ENCODE results near the gene OGFR. TPM values are rescaled to one million over a fixed set of nuclear protein-coding genes. Genes with fewer than 3 reads are reported as not detected.
A peak's percentile ranks its signal among the peaks of the same experiment; 100 is the strongest.
"Not testable (repeated sequence)": the region's sequence is repeated elsewhere in the genome, so short reads cannot be mapped to it uniquely, and the experiment has no call there.

Gene OGFR
- total RNA-seq, 2 experiments from 2014 or later = 43.8 to 44.7 TPM

- CTCF ChIA-PET = no interaction called here
- Mint-ChIP-seq H3K27ac (no peak overlapping the region), H3K27me3 (no peaks in the 10 kb centered on the region), H3K9me3 (ENCODE audit: low read depth) (no peaks in the 10 kb centered on the region), H3K4me3 (no peak overlapping the region), H3K4me1 (peaks cover 8% of the 10 kb centered on the region), H3K36me3 (ENCODE audit: low read depth) (peaks cover 26% of the 10 kb centered on the region)
- DNase-seq (no peak), ATAC-seq (no peak)
- intact Hi-C loops (cut with DNase I, micrococcal nuclease) = no loop called here
- POLR2A ChIA-PET = no interaction called here
Measured at GRCh38 chr20:62852841-62853240, 48.2 kb downstream of the OGFR start.

- POLR2A ChIA-PET; H3K9me3 Mint-ChIP-seq (ENCODE audit: low read depth); H3K27me3 Mint-ChIP-seq; intact Hi-C loops (cut with DNase I, micrococcal nuclease); H3K4me3 Mint-ChIP-seq; H3K27ac Mint-ChIP-seq; DNase-seq; ATAC-seq: not testable (repeated sequence)
- peaks cover 12% of the 10 kb centered on the region for H3K4me1 Mint-ChIP-seq
- H3K36me3 Mint-ChIP-seq (ENCODE audit: low read depth) = peaks cover 28% of the 10 kb centered on the region
- CTCF ChIA-PET = interaction anchor here (0.6 to 0.9 kb wide), 2 partner anchors 31 to 34 kb away, joined by 3 read pairs; no protein-coding TSS in a partner anchor
Measured at GRCh38 chr20:62853304-62853703, 48.7 kb downstream of the OGFR start.

GRCh38 chr20:62854121-62854520 lies 49.5 kb downstream of the OGFR start:
- POLR2A ChIA-PET = no interaction called here
- Mint-ChIP-seq H3K9me3 (ENCODE audit: low read depth) (no peaks in the 10 kb centered on the region), H3K4me3 (no peak overlapping the region), H3K27me3 (no peaks in the 10 kb centered on the region), H3K4me1 (peaks cover 13% of the 10 kb centered on the region), H3K36me3 (ENCODE audit: low read depth) (peaks cover 31% of the 10 kb centered on the region), H3K27ac (no peak overlapping the region)
- CTCF ChIA-PET = interaction anchor here (0.9 kb wide), 2 partner anchors 31 to 46 kb away, joined by 3 read pairs; no protein-coding TSS in a partner anchor
- intact Hi-C loops (cut with DNase I, micrococcal nuclease) = no loop called here
- ATAC-seq (no peak), DNase-seq (no peak)

- CTCF ChIA-PET = interaction anchor here (0.6 to 0.9 kb wide), 2 partner anchors 47 to 216 kb away, joined by 3 read pairs; no protein-coding TSS in a partner anchor
Measured at GRCh38 chr20:62855120-62855519, 50.5 kb downstream of the OGFR start.

GRCh38 chr20:62856931-62857619 lies 52.4 kb downstream of the OGFR start:
- CTCF ChIA-PET = no interaction called here

More at GRCh38 chr20:62855120-62855519, 50.5 kb downstream of the OGFR start:
- DNase-seq = no peak
- Mint-ChIP-seq H3K36me3 (ENCODE audit: low read depth) (peaks cover 35% of the 10 kb centered on the region), H3K4me3 (no peak overlapping the region), H3K9me3 (ENCODE audit: low read depth) (no peaks in the 10 kb centered on the region), H3K27me3 (no peaks in the 10 kb centered on the region), H3K4me1 (peaks cover 21% of the 10 kb centered on the region), H3K27ac (no peak overlapping the region)
- intact Hi-C loops (cut with DNase I, micrococcal nuclease) = no loop called here
- POLR2A ChIA-PET = no interaction called here
- no peak for ATAC-seq

GRCh38 chr20:62858058-62858830 lies 53.6 kb downstream of the OGFR start:
- H3K27me3 Mint-ChIP-seq = no peaks in the 10 kb centered on the region
- no peak overlapping the region for H3K4me3 Mint-ChIP-seq
- peaks cover 3% of the 10 kb centered on the region for H3K9me3 Mint-ChIP-seq (ENCODE audit: low read depth)
- ATAC-seq = no peak
- peak; percentile 35 for DNase-seq
- no peak overlapping the region for H3K27ac Mint-ChIP-seq
- intact Hi-C loops (cut with DNase I, micrococcal nuclease) = loop anchor here in 1 of 2 experiments (2.0 kb wide), 1 partner anchor 71 kb away; no protein-coding TSS in a partner anchor
- H3K36me3 Mint-ChIP-seq (ENCODE audit: low read depth) = peaks cover 29% of the 10 kb centered on the region
- CTCF ChIA-PET = no interaction called here
- POLR2A ChIA-PET = no interaction called here
- peaks cover 28% of the 10 kb centered on the region for H3K4me1 Mint-ChIP-seq

More at GRCh38 chr20:62856931-62857619, 52.4 kb downstream of the OGFR start:
- ATAC-seq (peak; percentile 25), DNase-seq (no peak)
- Mint-ChIP-seq H3K27me3 (no peaks in the 10 kb centered on the region), H3K9me3 (ENCODE audit: low read depth) (peaks cover 2% of the 10 kb centered on the region), H3K27ac (no peak overlapping the region), H3K36me3 (ENCODE audit: low read depth) (peaks cover 35% of the 10 kb centered on the region), H3K4me3 (no peak overlapping the region), H3K4me1 (peaks cover 28% of the 10 kb centered on the region)
- intact Hi-C loops (cut with DNase I, micrococcal nuclease) = no loop called here
- POLR2A ChIA-PET = interaction anchor here (0.6 kb wide), 1 partner anchor 246 kb away, joined by 3 read pairs; no protein-coding TSS in a partner anchor

GRCh38 chr20:62859721-62860120 lies 55.1 kb downstream of the OGFR start:
- ChIA-PET CTCF (interaction anchor here (0.7 kb wide), 1 partner anchor 77 kb away, joined by 3 read pairs; no protein-coding TSS in a partner anchor), POLR2A (interaction anchor here (0.6 kb wide), 1 partner anchor 347 kb away, joined by 3 read pairs; no protein-coding TSS in a partner anchor)
- no peak overlapping the region for H3K27ac Mint-ChIP-seq
- ATAC-seq (no peak), DNase-seq (no peak)
- peak overlapping the region; percentile 66 for H3K4me3 Mint-ChIP-seq
- H3K9me3 Mint-ChIP-seq (ENCODE audit: low read depth) = peaks cover 3% of the 10 kb centered on the region
- H3K4me1 Mint-ChIP-seq = peaks cover 28% of the 10 kb centered on the region
- peaks cover 24% of the 10 kb centered on the region for H3K36me3 Mint-ChIP-seq (ENCODE audit: low read depth)
- intact Hi-C loops (cut with DNase I, micrococcal nuclease) = loop anchor here (2.0 to 5.0 kb wide), 5 partner anchors 37 to 767 kb away; partner anchors contain the start of genes ADRM1 (in 1 of the 2), GMEB2 (in 1 of the 2) and YTHDF1 (in 1 of the 2)
- H3K27me3 Mint-ChIP-seq = no peaks in the 10 kb centered on the region

GRCh38 chr20:62860391-62860923 lies 55.8 kb downstream of the OGFR start:
- H3K27ac Mint-ChIP-seq = peak overlapping the region; percentile 42
- ChIA-PET CTCF (no interaction called here), POLR2A (interaction anchor here (1.3 to 1.4 kb wide), 2 partner anchors 78 to 94 kb away, joined by 3 to 4 read pairs; partner anchors contain the start of gene GID8)
- intact Hi-C loops (cut with DNase I, micrococcal nuclease) = loop anchor here in 1 of 2 experiments (2.0 to 5.0 kb wide), 4 partner anchors 38 to 766 kb away; partner anchors contain the start of genes ADRM1, GMEB2 and YTHDF1
- H3K27me3 Mint-ChIP-seq = no peaks in the 10 kb centered on the region
- peaks cover 19% of the 10 kb centered on the region for H3K36me3 Mint-ChIP-seq (ENCODE audit: low read depth)
- H3K4me1 Mint-ChIP-seq = peaks cover 28% of the 10 kb centered on the region
- DNase-seq (peak; percentile 22), ATAC-seq (no peak)
- peak overlapping the region; percentile 66 for H3K4me3 Mint-ChIP-seq
- H3K9me3 Mint-ChIP-seq (ENCODE audit: low read depth) = peaks cover 3% of the 10 kb centered on the region

- ATAC-seq = peak; percentile 30
- peak; percentile 59 for DNase-seq
- no peak overlapping the region for H3K27ac Mint-ChIP-seq
- H3K27me3 Mint-ChIP-seq = no peaks in the 10 kb centered on the region
- intact Hi-C loops (cut with DNase I, micrococcal nuclease) = loop anchor here in 1 of 2 experiments (1.0 to 5.0 kb wide), 8 partner anchors 38 to 766 kb away; partner anchors contain the start of genes ADRM1, DIDO1, GMEB2 and MRGBP
- peaks cover 28% of the 10 kb centered on the region for H3K4me1 Mint-ChIP-seq
- peak overlapping the region; percentile 12 for H3K4me3 Mint-ChIP-seq
- ChIA-PET POLR2A (interaction anchor here (1.2 to 1.4 kb wide), 3 partner anchors 66 to 93 kb away, joined by 3 to 10 read pairs (median 4); partner anchors contain the start of genes GID8 and MRGBP), CTCF (interaction anchor here (0.6 to 1.0 kb wide), 3 partner anchors 16 to 65 kb away, joined by 3 read pairs; partner anchors contain the start of gene MRGBP)
- H3K36me3 Mint-ChIP-seq (ENCODE audit: low read depth) = peaks cover 19% of the 10 kb centered on the region
- peaks cover 3% of the 10 kb centered on the region for H3K9me3 Mint-ChIP-seq (ENCODE audit: low read depth)
Measured at GRCh38 chr20:62860924-62861691, 56.5 kb downstream of the OGFR start.

- ATAC-seq = peak; percentile 92
- DNase-seq = peak; percentile 97
- H3K4me3 Mint-ChIP-seq = peak within 1 kb of the TSS; percentile 66
- H3K27me3 Mint-ChIP-seq = no peaks in the 10 kb centered on the region
- POLR2A ChIA-PET = interaction anchor here (0.6 to 1.4 kb wide), 4 partner anchors 14 to 92 kb away, joined by 3 to 10 read pairs (median 4); partner anchors contain the start of genes GID8 and MRGBP
- peaks cover 28% of the 10 kb centered on the region for H3K4me1 Mint-ChIP-seq
- peak within 1 kb of the TSS; percentile 42 for H3K27ac Mint-ChIP-seq
- peaks cover 19% of the 10 kb centered on the region for H3K36me3 Mint-ChIP-seq (ENCODE audit: low read depth)
- intact Hi-C loops (cut with DNase I, micrococcal nuclease) = loop anchor here in 1 of 2 experiments (1.0 to 5.0 kb wide), 12 partner anchors 39 to 765 kb away; partner anchors contain the start of genes ADRM1, ARFGAP1, CABLES2 and DIDO1
- peaks cover 3% of the 10 kb centered on the region for H3K9me3 Mint-ChIP-seq (ENCODE audit: low read depth)
- CTCF ChIA-PET = interaction anchor here (0.6 to 1.0 kb wide), 3 partner anchors 15 to 66 kb away, joined by 3 read pairs; partner anchors contain the start of gene MRGBP
Measured at GRCh38 chr20:62861726-62862336, 57.2 kb downstream of the OGFR start, which contains the start of gene TCFL5. TSS of gene TCFL5 (minus strand) at chr20:62861822. CDS start at chr20:62861670, 152 bp downstream.

All from activated CD4-positive, alpha-beta T cell treated with anti-CD3 and anti-CD28 coated beads for 36 hours (primary cell).